ENCODE measurements around the gene EPHB4. TPM values are rescaled to one million over a fixed set of nuclear protein-coding genes. Genes with fewer than 3 reads are reported as not detected.

EPHB4 gene
- total RNA-seq, 2 donors from 2014 or later, result 20.5 to 29.4 TPM

- DNase-seq (ENCODE audit: low spot score), result no peak
- Histone ChIP-seq H3K4me3 (no peak overlapping the region), H3K27ac (no peak overlapping the region), H3K4me1 (ENCODE audit: control insufficient read depth in 1 of 2, low read depth in 2 of 2) (no peaks in the 10 kb centered on the region), H3K9me3 (no peaks in the 10 kb centered on the region), H3K36me3 (no peaks in the 10 kb centered on the region), H3K27me3 (replicated peaks; ENCODE audit: insufficient read depth) (no peaks in the 10 kb centered on the region)
- no peak for ATAC-seq (ENCODE audit: insufficient number of reproducible peaks, low FRiP score, low read depth)
- TF ChIP-seq CTCF (IDR thresholded peaks at IDR 0.05), result no peak
Measured at GRCh38 chr7:100794741-100795140, 32.6 kb downstream of the EPHB4 start.

GRCh38 chr7:100793806-100794660 is 33.3 kb downstream of the EPHB4 start:
- no peak overlapping the region for H3K27ac ChIP-seq
- TF ChIP-seq CTCF (IDR thresholded peaks at IDR 0.05), result no peak
- DNase-seq (ENCODE audit: low spot score), result no peak
- no peaks in the 10 kb centered on the region for H3K27me3 ChIP-seq (replicated peaks; ENCODE audit: insufficient read depth)
- no peaks in the 10 kb centered on the region for H3K36me3 ChIP-seq
- no peak for ATAC-seq (ENCODE audit: insufficient number of reproducible peaks, low FRiP score, low read depth)
- H3K9me3 ChIP-seq, result no peaks in the 10 kb centered on the region
- no peak overlapping the region for H3K4me3 ChIP-seq
- no peaks in the 10 kb centered on the region for H3K4me1 ChIP-seq (ENCODE audit: control insufficient read depth in 1 of 2, low read depth in 2 of 2)

- no peaks in the 10 kb centered on the region for H3K27me3 ChIP-seq (replicated peaks; ENCODE audit: insufficient read depth)
- no peak overlapping the region for H3K27ac ChIP-seq
- no peak for ATAC-seq (ENCODE audit: insufficient number of reproducible peaks, low FRiP score, low read depth)
Measured at GRCh38 chr7:100791881-100792666, 35.2 kb downstream of the EPHB4 start.

GRCh38 chr7:100789055-100789454 is 38.3 kb downstream of the EPHB4 start:
- no peak for DNase-seq (ENCODE audit: low spot score)

More at GRCh38 chr7:100791881-100792666, 35.2 kb downstream of the EPHB4 start:
- no peak for TF ChIP-seq CTCF (IDR thresholded peaks at IDR 0.05)
- no peaks in the 10 kb centered on the region for H3K36me3 ChIP-seq
- no peak for DNase-seq (ENCODE audit: low spot score)
- no peaks in the 10 kb centered on the region for H3K9me3 ChIP-seq
- no peaks in the 10 kb centered on the region for H3K4me1 ChIP-seq (ENCODE audit: control insufficient read depth in 1 of 2, low read depth in 2 of 2)
- no peak overlapping the region for H3K4me3 ChIP-seq

More at GRCh38 chr7:100789055-100789454, 38.3 kb downstream of the EPHB4 start:
- Histone ChIP-seq H3K36me3 (no peaks in the 10 kb centered on the region), H3K4me1 (ENCODE audit: control insufficient read depth in 1 of 2, low read depth in 2 of 2) (no peaks in the 10 kb centered on the region), H3K9me3 (peaks cover 5% of the 10 kb centered on the region), H3K27ac (no peak overlapping the region), H3K4me3 (no peak overlapping the region), H3K27me3 (replicated peaks; ENCODE audit: insufficient read depth) (no peaks in the 10 kb centered on the region)
- ATAC-seq (ENCODE audit: insufficient number of reproducible peaks, low FRiP score, low read depth), result no peak
- TF ChIP-seq CTCF (IDR thresholded peaks at IDR 0.05), result no peak
